NCI-H226 (cell line): ENCODE results near the gene UTY.
"Not testable (repeated sequence)": the region's sequence is repeated elsewhere in the genome, so short reads cannot be mapped to it uniquely, and the experiment has no call there.

Source experiments
- DNase-seq: peaks from one replicate; pipeline ENCODE4 v3.0.0-alpha.2; 2015

Gene UTY

GRCh38 chrY:13295026-13295425 lies 184.8 kb downstream of the UTY start:
- no peak for DNase-seq

- DNase-seq: no peak
Measured at GRCh38 chrY:13291199-13291598, 188.6 kb downstream of the UTY start.

- DNase-seq: not testable (repeated sequence)
Measured at GRCh38 chrY:13282151-13283054, 197.4 kb downstream of the UTY start.

- DNase-seq: no peak
Measured at GRCh38 chrY:13279561-13279960, 200.3 kb downstream of the UTY start.

GRCh38 chrY:13271706-13272105 lies 208.1 kb downstream of the UTY start:
- DNase-seq: no peak

GRCh38 chrY:13253941-13254440 lies 225.8 kb downstream of the UTY start:
- DNase-seq: not testable (repeated sequence)

GRCh38 chrY:13250421-13250820 lies 229.4 kb downstream of the UTY start:
- DNase-seq: no peak

GRCh38 chrY:13243716-13244115 lies 236.1 kb downstream of the UTY start:
- no peak for DNase-seq

GRCh38 chrY:13233901-13234300 lies 245.9 kb downstream of the UTY start:
- peak; percentile 7 for DNase-seq

GRCh38 chrY:13233118-13233517 lies 246.7 kb downstream of the UTY start:
- DNase-seq: no peak

- DNase-seq: peak; percentile 4
Measured at GRCh38 chrY:13227354-13227953, 252.4 kb downstream of the UTY start.

GRCh38 chrY:13210961-13211646 lies 268.7 kb downstream of the UTY start:
- DNase-seq: no peak

GRCh38 chrY:13205214-13205613 lies 274.6 kb downstream of the UTY start:
- DNase-seq: no peak
